GM18498 (cell line): ENCODE measurements around the gene FAM114A2.
"Not testable (repeated sequence)": the region's sequence is repeated elsewhere in the genome, so short reads cannot be mapped to it uniquely, and the experiment has no call there.

Source experiments
- ATAC-seq: cut with Tn5 transposase; IDR thresholded peaks from one replicate; pipeline ENCODE4 v1.9.1; 2021; ENCODE audit warnings: mild to moderate bottlenecking, moderate library complexity; ENCODE audit not compliant: unreplicated experiment

Gene FAM114A2

GRCh38 chr5:154038707-154039457, at the start of gene FAM114A2, which contains the start of gene MFAP3:
TSS of gene FAM114A2 (minus strand) at chr5:154038910. CDS start at chr5:154034953, 3,957 bp downstream.
TSS of gene MFAP3 (plus strand) at chr5:154038967. CDS start at chr5:154049723, 10,756 bp downstream.
- ATAC-seq, result peak; percentile 99

GRCh38 chr5:154087260-154087659, 48.5 kb upstream of the FAM114A2 start:
- ATAC-seq, result no peak

DNA sequence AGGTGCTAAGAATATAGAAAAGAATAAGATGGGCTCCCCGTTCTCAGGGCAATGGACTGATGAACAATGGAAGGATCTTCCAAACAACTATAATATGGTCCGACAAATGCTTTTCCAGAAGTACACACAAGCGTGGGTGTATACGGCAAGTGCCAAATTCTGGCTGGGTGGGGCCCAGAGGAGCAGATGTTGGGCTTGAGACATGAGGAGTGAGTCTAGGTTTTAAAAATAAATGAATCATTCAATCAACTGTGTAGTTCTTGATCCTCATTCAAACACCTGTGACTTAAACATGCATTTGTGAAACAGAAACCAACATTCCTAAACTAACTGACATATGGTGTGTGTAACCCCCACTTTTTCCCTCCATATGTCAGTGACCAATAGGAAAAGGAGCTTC, 47.9 kb upstream of the FAM114A2 start:
- ATAC-seq, result no peak

- no peak for ATAC-seq
Measured at GRCh38 chr5:154086146-154086545, 47.4 kb upstream of the FAM114A2 start.

DNA sequence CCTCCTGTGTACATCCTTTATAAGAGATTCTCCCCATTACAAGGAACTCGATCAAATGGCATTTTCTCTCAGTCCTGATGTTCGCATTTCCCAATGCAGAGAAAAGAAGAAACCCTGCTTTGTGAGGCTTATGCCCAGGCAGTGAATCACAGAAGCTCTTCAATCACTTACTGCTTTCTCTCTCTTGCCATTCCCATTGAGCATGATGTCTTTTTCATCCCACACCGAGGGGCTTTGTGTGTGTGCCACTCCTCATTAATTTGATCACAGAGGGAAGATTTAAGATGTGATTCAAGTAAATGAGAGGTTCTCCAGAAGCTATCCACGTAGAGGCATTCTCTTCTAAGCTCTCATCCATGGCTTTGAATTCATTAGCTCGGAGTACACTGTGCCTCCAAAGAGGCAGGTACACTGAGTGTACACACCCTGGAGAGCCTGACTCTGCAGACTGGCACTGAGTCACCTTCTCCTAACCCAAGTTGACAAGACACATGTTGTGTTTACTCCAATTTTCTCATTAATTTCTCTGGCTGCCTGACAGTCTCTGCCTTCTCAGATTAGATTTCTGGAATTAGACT, 45.4 kb upstream of the FAM114A2 start:
- ATAC-seq, result no peak

DNA sequence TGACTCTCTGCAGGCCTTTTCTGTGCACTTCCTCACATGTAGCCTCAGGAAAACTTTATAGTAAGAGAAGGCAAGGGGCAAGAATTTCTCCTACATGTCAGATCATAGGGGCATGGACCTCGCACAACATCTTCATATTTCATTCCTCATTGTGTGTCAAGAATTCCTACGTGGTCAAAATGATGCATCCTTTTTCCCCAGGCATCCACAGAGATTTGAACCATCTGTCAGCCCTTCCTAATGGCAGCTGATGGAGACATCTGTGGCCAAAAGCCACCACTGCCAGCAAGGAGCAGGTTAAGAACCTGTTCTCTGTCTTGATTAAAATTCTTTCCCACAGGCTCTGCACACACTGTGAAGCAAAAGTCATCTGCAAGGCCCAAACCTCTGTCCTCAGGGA, 42.5 kb upstream of the FAM114A2 start:
- ATAC-seq, result no peak

DNA sequence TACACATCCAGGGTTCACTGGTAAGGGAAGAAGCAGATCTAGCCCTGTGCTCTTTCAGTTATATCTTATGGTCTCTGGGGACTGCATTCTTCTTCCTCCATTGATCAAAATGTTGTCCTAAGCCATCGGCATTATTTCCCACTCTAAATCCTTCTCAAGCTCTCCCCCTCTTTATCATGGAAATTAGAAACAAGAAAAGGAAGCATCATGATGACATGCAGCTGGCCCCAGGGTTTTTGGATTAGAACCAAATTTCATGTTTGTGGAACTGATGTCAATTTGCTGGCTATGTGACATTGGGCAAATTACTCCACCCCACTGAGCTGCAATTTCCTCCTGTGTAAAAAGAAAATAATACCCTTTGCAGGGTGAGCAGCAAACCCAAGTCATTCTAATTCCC, 39.6 kb upstream of the FAM114A2 start:
- no peak for ATAC-seq

- ATAC-seq, result no peak
Measured at GRCh38 chr5:154077696-154078095, 39.0 kb upstream of the FAM114A2 start.

DNA sequence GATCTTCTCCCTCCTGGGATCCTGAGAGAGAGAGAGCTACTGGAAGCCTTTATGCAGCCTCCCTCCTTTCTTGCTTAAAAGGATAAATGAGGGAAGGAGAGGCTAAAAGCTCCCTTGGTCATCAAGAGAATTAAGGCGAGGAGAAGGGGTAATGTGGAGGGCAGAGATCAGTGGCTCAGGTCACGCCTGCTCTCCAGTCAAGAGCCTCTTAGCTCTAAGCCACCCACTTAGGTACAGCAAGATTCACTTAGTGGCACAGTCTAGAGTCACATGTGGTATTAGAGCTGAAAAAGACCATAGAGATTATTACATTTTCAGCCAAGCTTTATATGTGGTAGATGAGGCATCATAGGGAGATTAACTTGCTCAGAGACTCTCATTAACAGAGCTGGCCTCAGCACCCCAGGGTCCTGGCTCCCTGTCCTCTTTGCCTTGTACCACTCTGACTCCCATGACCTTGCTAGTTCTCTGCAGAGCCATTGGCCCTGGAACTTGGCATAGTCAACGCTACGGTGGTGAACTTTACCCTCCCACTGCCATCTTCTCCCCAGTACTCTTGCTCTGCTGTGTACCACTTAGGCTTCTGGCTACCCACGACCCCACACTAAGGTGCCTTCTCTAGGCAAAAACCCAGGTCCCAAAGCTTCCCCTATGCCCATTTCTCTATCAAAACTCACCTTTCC, 37.7 kb upstream of the FAM114A2 start:
- no peak for ATAC-seq

GRCh38 chr5:154072414-154073171, 33.9 kb upstream of the FAM114A2 start:
- peak; percentile 97 for ATAC-seq

DNA sequence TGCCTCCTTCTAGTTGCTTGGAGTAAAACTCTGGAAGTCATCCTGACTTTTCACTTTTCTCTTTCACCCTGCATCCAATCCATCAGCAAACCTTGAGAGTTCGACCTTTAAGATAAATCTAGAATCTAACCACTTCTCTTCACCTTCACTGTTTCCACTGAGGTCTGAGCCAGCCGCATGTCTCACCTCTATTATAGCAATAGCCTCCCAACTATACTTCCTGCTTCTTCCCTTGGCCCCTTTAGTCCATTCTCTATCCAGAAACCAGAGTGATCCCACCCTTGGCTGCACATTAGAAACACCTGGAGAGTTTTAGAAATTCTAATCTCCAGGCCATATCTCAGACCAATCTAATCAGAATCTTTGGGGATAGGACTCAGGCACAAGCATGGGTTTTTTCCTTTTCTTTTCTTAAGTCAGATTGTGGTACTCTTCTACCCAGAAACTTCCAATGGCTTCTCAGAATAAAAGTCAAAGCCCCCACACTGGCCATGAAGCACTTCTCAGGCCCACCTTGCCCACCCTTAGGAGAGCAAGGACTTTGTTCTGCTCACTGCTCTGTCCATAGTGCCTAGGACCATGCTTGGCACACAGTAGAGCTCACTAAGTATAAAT, 33.2 kb upstream of the FAM114A2 start:
- peak; percentile 39 for ATAC-seq

- not testable (repeated sequence) for ATAC-seq
Measured at GRCh38 chr5:154069854-154070253, 31.1 kb upstream of the FAM114A2 start.

GRCh38 chr5:154065971-154066370, 27.3 kb upstream of the FAM114A2 start:
- ATAC-seq, result no peak

DNA sequence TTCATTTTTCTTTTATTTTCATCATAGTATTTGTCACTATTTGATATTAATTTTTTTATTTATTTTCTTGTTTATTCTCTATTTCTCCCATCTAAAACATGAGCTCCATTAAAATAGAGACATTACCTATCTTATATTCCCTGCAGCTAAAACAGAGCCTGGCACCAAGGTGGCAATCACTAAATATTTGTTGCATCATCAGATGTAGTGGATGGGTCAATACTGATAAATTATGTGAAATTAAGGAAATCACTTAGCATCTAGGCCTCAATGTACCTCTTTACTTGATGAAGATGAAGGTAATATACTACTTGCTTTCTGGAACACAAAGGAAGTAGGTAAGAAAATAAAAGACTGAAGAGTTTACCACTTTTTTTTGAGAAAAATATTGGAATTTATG, 24.7 kb upstream of the FAM114A2 start:
- no peak for ATAC-seq

DNA sequence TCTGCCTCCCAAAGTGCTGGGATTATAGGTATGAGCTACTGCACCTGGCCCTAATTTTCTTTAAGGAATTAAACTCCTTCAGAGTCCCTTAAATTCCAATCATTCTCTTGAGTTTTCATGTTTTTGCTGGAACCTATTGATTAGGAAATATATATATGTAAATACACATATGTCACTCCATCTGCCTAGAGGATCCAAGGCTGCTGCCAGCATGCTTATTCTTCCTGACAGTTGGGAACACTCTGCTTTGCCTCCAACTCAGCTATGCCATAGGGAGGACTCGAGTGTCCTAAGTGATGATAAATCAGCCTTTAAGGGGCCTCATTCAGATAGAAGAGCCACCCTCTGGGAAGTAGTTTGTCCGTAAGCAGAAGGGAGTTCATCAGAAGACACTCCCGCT, 21.9 kb upstream of the FAM114A2 start:
- ATAC-seq, result no peak

GRCh38 chr5:154059583-154059982, 20.9 kb upstream of the FAM114A2 start:
- peak; percentile 6 for ATAC-seq

- peak; percentile 77 for ATAC-seq
Measured at GRCh38 chr5:154059039-154059430, 20.3 kb upstream of the FAM114A2 start.

GRCh38 chr5:154058055-154059038, 19.6 kb upstream of the FAM114A2 start:
- ATAC-seq, result peak; percentile 75

GRCh38 chr5:154055201-154055600, 16.5 kb upstream of the FAM114A2 start:
- no peak for ATAC-seq

DNA sequence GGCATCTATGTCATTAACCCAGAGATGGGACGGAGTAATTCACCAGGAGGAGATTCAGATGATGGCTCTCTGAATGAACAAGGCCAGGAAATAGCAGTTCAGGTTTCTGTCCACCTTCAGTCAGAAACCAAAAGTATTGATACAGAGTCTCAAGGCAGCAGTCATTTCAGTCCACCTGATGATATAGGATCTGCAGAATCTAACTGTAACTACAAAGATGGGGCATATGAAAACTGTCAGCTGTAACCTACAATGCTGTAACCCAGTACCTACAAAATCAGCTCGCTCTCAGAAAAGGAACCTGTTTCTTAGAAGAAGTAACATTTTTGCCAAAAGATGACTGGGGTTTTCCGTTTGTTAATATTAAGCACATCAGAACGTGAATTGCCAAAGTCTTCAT, 14.8 kb upstream of the FAM114A2 start:
- ATAC-seq, result no peak
